GM23248 (cell line): ENCODE measurements around the gene EPHA7.

Experiments
- EZH2 ChIP-seq: fragments of 200-600 bp; sonication (generic); IDR thresholded peaks from 2 replicates; pipeline ENCODE4 v1.6.1; 2018; ENCODE audit warnings: antibody characterized with exemption, mild to moderate bottlenecking; ENCODE audit not compliant: insufficient read depth, poor library complexity, severe bottlenecking
- EZH2phosphoT487 ChIP-seq: fragments of 200-600 bp; sonication (generic); IDR thresholded peaks from 2 replicates; pipeline ENCODE4 v1.6.1; 2018; ENCODE audit warnings: antibody characterized with exemption, moderate library complexity, mild to moderate bottlenecking, low read depth; ENCODE audit not compliant: insufficient read depth

- no peak for TF ChIP-seq EZH2
- no peak for TF ChIP-seq EZH2phosphoT487
These were observed 45.9 kb downstream of the EPHA7 start for GRCh38 chr6:93373445-93373844.
